GM12878 (cell line): ENCODE results near the gene CD1D. TPM values are rescaled to one million over a fixed set of nuclear protein-coding genes. Genes with fewer than 3 reads are reported as not detected.

ENCODE experiments used
- GABPA ChIP-seq: IDR thresholded peaks from 2 replicates; pipeline ENCODE4 v1.6.1; 2014; ENCODE audit warnings: antibody characterized with exemption, low read depth, mild to moderate bottlenecking, inconsistent platforms
- IKZF2 ChIP-seq, 2 experiments: fragments of 450-650 bp; IDR thresholded peaks; 2 replicates each; pipeline ENCODE4 v1.6.1; 2017; ENCODE audit warnings: mild to moderate bottlenecking in 2 of 2, moderate library complexity in 2 of 2
- PKNOX1 ChIP-seq: fragments of 450-650 bp; IDR thresholded peaks from 2 replicates; pipeline ENCODE4 v1.6.1; 2016; ENCODE audit warnings: mild to moderate bottlenecking
- polyA plus RNA-seq, 11 experiments: library from polyadenylated mRNA; depleted of rRNA in 4 of 11; unstranded in 6 of 11; stranded (reverse) in 5 of 11; fragments of >200 nt; fragmentation: Nextera tagmentation in 4 of 11; fragmentation: Illumina TruSeq in 1 of 11; extraction: Ambion mirVana in 4 of 11; extraction: Trizol in 1 of 11; gene quantifications; 1 replicate in 1 of 11; 2 replicates in 10 of 11; pipeline versions ENCODE4 v1.2.1 to v1.2.3, GENCODE V29; 2011 to 2016; ENCODE audit warnings: inconsistent platforms in 2 of 11, missing spikeins in 2 of 11, low read depth in 1 of 11
- total RNA-seq, 4 experiments: library from RNA; depleted of rRNA in 3 of 4; stranded (reverse); fragments of >200 nt in 3 of 4; fragmentation: Illumina TruSeq in 1 of 4; extraction: Trizol in 1 of 4; gene quantifications; 2 replicates each; pipeline versions ENCODE4 v1.2.1 to v1.2.3, GENCODE V29; 2013 to 2021
- TF ChIP-seq, protein P1 (sequence below): fragments of 450-650 bp; IDR thresholded peaks from 2 replicates; pipeline ENCODE4 v1.6.1; 2017; ENCODE audit warnings: mild to moderate bottlenecking, low read depth, inconsistent platforms; ENCODE audit not compliant: poor library complexity, severe bottlenecking
- TF ChIP-seq, protein P2 (sequence below): fragments of 450-650 bp; formaldehyde crosslinking; IDR thresholded peaks from 2 replicates; pipeline ENCODE4 v1.4.0; 2022; ENCODE audit warnings: mild to moderate bottlenecking, moderate library complexity
- TF ChIP-seq, protein P3 (sequence below): fragments of 450-650 bp; formaldehyde crosslinking; IDR thresholded peaks from 2 replicates; pipeline ENCODE4 v1.4.0; 2020; ENCODE audit warnings: mild to moderate bottlenecking, moderate library complexity

Gene CD1D
- total and polyA plus RNA-seq, 10 of the 15 experiments (the other 5 are each of a cell fraction or from before 2014, with no cell fraction given): 0.21 to 1.4 (median 0.73) TPM; not detected in 2

DNA sequence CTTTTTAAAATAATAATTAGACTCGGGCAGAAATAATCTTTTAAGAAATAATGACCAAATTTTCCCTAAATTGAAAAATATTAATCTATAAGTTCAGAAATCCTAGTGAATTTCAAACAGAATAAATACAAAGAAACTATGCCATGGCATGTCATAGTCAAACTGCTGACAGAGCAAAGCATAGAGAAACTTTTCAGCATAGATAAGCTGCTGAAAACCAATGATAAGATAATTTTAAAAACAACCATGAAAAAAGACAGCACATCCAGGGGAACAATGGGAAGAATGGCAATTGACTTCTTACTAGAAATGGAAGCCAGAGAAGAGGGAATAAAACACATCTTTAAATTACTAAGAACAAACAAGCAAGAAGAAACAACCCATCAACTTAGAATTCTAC, 19.8 kb downstream of the CD1D start (continued):
- TF ChIP-seq PKNOX1 (no peak), GABPA (no peak), IKZF2 (IDR thresholded peaks at IDR 0.05) (no peak)
- TF ChIP-seq, protein P1, sequence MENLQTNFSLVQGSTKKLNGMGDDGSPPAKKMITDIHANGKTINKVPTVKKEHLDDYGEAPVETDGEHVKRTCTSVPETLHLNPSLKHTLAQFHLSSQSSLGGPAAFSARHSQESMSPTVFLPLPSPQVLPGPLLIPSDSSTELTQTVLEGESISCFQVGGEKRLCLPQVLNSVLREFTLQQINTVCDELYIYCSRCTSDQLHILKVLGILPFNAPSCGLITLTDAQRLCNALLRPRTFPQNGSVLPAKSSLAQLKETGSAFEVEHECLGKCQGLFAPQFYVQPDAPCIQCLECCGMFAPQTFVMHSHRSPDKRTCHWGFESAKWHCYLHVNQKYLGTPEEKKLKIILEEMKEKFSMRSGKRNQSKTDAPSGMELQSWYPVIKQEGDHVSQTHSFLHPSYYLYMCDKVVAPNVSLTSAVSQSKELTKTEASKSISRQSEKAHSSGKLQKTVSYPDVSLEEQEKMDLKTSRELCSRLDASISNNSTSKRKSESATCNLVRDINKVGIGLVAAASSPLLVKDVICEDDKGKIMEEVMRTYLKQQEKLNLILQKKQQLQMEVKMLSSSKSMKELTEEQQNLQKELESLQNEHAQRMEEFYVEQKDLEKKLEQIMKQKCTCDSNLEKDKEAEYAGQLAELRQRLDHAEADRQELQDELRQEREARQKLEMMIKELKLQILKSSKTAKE: no peak
- TF ChIP-seq, protein P2, sequence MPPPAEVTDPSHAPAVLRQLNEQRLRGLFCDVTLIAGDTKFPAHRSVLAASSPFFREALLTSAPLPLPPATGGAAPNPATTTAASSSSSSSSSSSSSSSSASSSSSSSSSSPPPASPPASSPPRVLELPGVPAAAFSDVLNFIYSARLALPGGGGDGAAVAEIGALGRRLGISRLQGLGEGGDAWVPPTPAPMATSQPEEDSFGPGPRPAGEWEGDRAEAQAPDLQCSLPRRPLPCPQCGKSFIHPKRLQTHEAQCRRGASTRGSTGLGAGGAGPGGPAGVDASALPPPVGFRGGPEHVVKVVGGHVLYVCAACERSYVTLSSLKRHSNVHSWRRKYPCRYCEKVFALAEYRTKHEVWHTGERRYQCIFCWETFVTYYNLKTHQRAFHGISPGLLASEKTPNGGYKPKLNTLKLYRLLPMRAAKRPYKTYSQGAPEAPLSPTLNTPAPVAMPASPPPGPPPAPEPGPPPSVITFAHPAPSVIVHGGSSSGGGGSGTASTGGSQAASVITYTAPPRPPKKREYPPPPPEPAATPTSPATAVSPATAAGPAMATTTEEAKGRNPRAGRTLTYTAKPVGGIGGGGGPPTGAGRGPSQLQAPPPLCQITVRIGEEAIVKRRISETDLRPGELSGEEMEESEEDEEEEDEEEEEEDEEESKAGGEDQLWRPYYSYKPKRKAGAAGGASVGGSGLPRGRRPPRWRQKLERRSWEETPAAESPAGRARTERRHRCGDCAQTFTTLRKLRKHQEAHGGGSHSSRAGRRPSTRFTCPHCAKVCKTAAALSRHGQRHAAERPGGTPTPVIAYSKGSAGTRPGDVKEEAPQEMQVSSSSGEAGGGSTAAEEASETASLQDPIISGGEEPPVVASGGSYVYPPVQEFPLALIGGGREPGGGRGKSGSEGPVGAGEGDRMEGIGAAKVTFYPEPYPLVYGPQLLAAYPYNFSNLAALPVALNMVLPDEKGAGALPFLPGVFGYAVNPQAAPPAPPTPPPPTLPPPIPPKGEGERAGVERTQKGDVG (CRISPR knock-in tag): no peak
- TF ChIP-seq, protein P3, sequence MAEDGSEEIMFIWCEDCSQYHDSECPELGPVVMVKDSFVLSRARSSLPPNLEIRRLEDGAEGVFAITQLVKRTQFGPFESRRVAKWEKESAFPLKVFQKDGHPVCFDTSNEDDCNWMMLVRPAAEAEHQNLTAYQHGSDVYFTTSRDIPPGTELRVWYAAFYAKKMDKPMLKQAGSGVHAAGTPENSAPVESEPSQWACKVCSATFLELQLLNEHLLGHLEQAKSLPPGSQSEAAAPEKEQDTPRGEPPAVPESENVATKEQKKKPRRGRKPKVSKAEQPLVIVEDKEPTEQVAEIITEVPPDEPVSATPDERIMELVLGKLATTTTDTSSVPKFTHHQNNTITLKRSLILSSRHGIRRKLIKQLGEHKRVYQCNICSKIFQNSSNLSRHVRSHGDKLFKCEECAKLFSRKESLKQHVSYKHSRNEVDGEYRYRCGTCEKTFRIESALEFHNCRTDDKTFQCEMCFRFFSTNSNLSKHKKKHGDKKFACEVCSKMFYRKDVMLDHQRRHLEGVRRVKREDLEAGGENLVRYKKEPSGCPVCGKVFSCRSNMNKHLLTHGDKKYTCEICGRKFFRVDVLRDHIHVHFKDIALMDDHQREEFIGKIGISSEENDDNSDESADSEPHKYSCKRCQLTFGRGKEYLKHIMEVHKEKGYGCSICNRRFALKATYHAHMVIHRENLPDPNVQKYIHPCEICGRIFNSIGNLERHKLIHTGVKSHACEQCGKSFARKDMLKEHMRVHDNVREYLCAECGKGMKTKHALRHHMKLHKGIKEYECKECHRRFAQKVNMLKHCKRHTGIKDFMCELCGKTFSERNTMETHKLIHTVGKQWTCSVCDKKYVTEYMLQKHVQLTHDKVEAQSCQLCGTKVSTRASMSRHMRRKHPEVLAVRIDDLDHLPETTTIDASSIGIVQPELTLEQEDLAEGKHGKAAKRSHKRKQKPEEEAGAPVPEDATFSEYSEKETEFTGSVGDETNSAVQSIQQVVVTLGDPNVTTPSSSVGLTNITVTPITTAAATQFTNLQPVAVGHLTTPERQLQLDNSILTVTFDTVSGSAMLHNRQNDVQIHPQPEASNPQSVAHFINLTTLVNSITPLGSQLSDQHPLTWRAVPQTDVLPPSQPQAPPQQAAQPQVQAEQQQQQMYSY (CRISPR knock-in tag): no peak
